Jurkat, Clone E6-1 (cell line): ENCODE measurements around the gene UBE3D. TPM values are rescaled to one million over a fixed set of nuclear protein-coding genes. Genes with fewer than 3 reads are reported as not detected.

ENCODE experiments used
- DNase-seq: peaks from one replicate; pipeline ENCODE4 v3.0.0-alpha.2; 2011; ENCODE audit warnings: low read depth, low spot score
- H3K4me3 ChIP-seq: 2 replicates; pipeline ENCODE4 v1.5.1; 2011; ENCODE audit warnings: mild to moderate bottlenecking, low read length, control low read depth, moderate library complexity
- polyA plus RNA-seq: library from polyadenylated mRNA; unstranded; fragments of >200 nt; gene quantifications from one replicate; pipeline ENCODE4 v1.2.1, GENCODE V29; 2012; ENCODE audit warnings: missing spikeins; ENCODE audit not compliant: insufficient read length, insufficient read depth

UBE3D gene
- 8.4 TPM for polyA plus RNA-seq

GRCh38 chr6:83065511-83066192, at the start of gene UBE3D:
Gene UBE3D, minus strand, starts transcription at chr6:83065841. Its CDS starts 123 bp downstream, at chr6:83065718.
- peak; percentile 67 for DNase-seq
- H3K4me3 ChIP-seq: peak within 1 kb of the TSS; percentile 89

GRCh38 chr6:83114164-83114563, 48.5 kb upstream of the UBE3D start:
- DNase-seq: no peak
- H3K4me3 ChIP-seq: no peak overlapping the region

GRCh38 chr6:83113258-83113657, 47.6 kb upstream of the UBE3D start:
- H3K4me3 ChIP-seq: no peak overlapping the region
- DNase-seq: no peak

GRCh38 chr6:83108378-83108777, 42.7 kb upstream of the UBE3D start:
- no peak for DNase-seq

GRCh38 chr6:83098589-83098988, 32.9 kb upstream of the UBE3D start:
- DNase-seq: no peak
- H3K4me3 ChIP-seq: no peak overlapping the region

More at GRCh38 chr6:83108378-83108777, 42.7 kb upstream of the UBE3D start:
- H3K4me3 ChIP-seq: no peak overlapping the region

GRCh38 chr6:83097675-83098074, 32.0 kb upstream of the UBE3D start:
- H3K4me3 ChIP-seq: no peak overlapping the region
- no peak for DNase-seq

- H3K4me3 ChIP-seq: no peak overlapping the region
- no peak for DNase-seq
Observed at GRCh38 chr6:83097204-83097603, 31.6 kb upstream of the UBE3D start.

- no peak for DNase-seq
- no peak overlapping the region for H3K4me3 ChIP-seq
Observed at GRCh38 chr6:83096791-83097190, 31.1 kb upstream of the UBE3D start.

- no peak for DNase-seq
- H3K4me3 ChIP-seq: no peak overlapping the region
Observed at GRCh38 chr6:83092756-83093399, 27.2 kb upstream of the UBE3D start.

- no peak for DNase-seq
- H3K4me3 ChIP-seq: no peak overlapping the region
Observed at GRCh38 chr6:83086751-83087150, 21.1 kb upstream of the UBE3D start.

- DNase-seq: no peak
- H3K4me3 ChIP-seq: no peak overlapping the region
Observed at GRCh38 chr6:83083476-83083875, 17.8 kb upstream of the UBE3D start.

- H3K4me3 ChIP-seq: no peak overlapping the region
- DNase-seq: no peak
Observed at GRCh38 chr6:83073615-83074014, 8.0 kb upstream of the UBE3D start.

- no peak overlapping the region for H3K4me3 ChIP-seq
- no peak for DNase-seq
Observed at GRCh38 chr6:83072726-83073125, 7.1 kb upstream of the UBE3D start.

GRCh38 chr6:83071707-83072106, 6.1 kb upstream of the UBE3D start:
- H3K4me3 ChIP-seq: no peak overlapping the region

GRCh38 chr6:83071023-83071422, 5.4 kb upstream of the UBE3D start:
- DNase-seq: no peak
- no peak overlapping the region for H3K4me3 ChIP-seq

More at GRCh38 chr6:83071707-83072106, 6.1 kb upstream of the UBE3D start:
- no peak for DNase-seq

GRCh38 chr6:83069633-83070032, 4.0 kb upstream of the UBE3D start:
- DNase-seq: no peak
- no peak overlapping the region for H3K4me3 ChIP-seq

GRCh38 chr6:83068616-83069015, 3.0 kb upstream of the UBE3D start:
- H3K4me3 ChIP-seq: peak overlapping the region; percentile 77
- DNase-seq: no peak

GRCh38 chr6:83067448-83068439, 2.1 kb upstream of the UBE3D start, which contains the start of gene DOP1A:
Gene DOP1A, plus strand, starts transcription at chr6:83067671. Its CDS starts 29,307 bp downstream, at chr6:83096978.
- H3K4me3 ChIP-seq: peak within 1 kb of the TSS; percentile 77
- peak; percentile 88 for DNase-seq

GRCh38 chr6:83062225-83062624, 3.4 kb downstream of the UBE3D start:
- no peak for DNase-seq
- H3K4me3 ChIP-seq: no peak overlapping the region
